Neural progenitor cell (in vitro differentiated cells): ENCODE measurements around the gene INSYN1.

ENCODE experiments used
- CTCF ChIP-seq: fragments of 200-600 bp; sonication (generic); IDR thresholded peaks from 2 replicates; pipeline ENCODE4 v1.5.1; 2017; ENCODE audit warnings: antibody characterized with exemption, mild to moderate bottlenecking
- EZH2phosphoT487 ChIP-seq: fragments of 200-600 bp; sonication (generic); IDR thresholded peaks from 2 replicates; pipeline ENCODE4 v1.6.1; 2017; ENCODE audit warnings: antibody characterized with exemption

- TF ChIP-seq CTCF = no peak
- TF ChIP-seq EZH2phosphoT487 = no peak
These were observed 56.5 kb downstream of the INSYN1 start for GRCh38 chr15:73696641-73697001.
